ENCODE measurements around the gene TNFRSF1A.

GRCh38 chr12:6363330-6364043 lies 21.6 kb upstream of the TNFRSF1A start:
- TF ChIP-seq EZH2 (IDR thresholded peaks at IDR 0.05; ENCODE audit: borderline replicate concordance, low read depth, low read length, severe bottlenecking) (no peak), CTCF (IDR thresholded peaks at IDR 0.05; ENCODE audit: borderline replicate concordance, extremely low read depth, low read length, poor library complexity, severe bottlenecking) (no peak)
